Pancreas (tissue), 10 donors: ENCODE data around the gene RPS3. TPM values are rescaled to one million over a fixed set of nuclear protein-coding genes. Genes with fewer than 3 reads are reported as not detected.

Experiments
- ATAC-seq, 4 donors: fragments of 200-7000 bp; cut with Tn5 transposase; one replicate each; pipeline versions ENCODE4 v1.8.0 to v1.9.1; 2020; ENCODE audit warnings: mild to moderate bottlenecking in 4 of 4, moderate library complexity in 4 of 4
- DNase-seq, 6 donors: peaks; one replicate each; pipeline ENCODE4 v3.0.0-alpha.2; 2020
- FAIRE-seq: peaks from 2 replicates; lab custom pipeline; 2012; peaks lifted over from hg19 to GRCh38; lab: Jason Lieb, UNC
- H3K27ac ChIP-seq, 4 donors: fragments of 200-600 bp; sonication (generic); 1 replicate in 3 of 4; 2 replicates in 1 of 4; pipeline versions ENCODE4 v1.5.0 to v1.8.0; 2020
- H3K27me3 ChIP-seq, 4 donors: fragments of 200-600 bp; one replicate each; pipeline ENCODE4 v1.8.0; 2021
- H3K36me3 ChIP-seq, 3 donors: fragments of 200-600 bp; sonication (generic) in 1 of 3; one replicate each; pipeline versions ENCODE4 v1.5.0 to v1.8.0; 2020 to 2021
- H3K4me1 ChIP-seq, 3 donors: fragments of 200-600 bp; one replicate each; pipeline ENCODE4 v1.8.0; 2021
- H3K4me3 ChIP-seq, 4 donors: fragments of 200-600 bp; sonication (generic) in 2 of 4; one replicate each; pipeline versions ENCODE4 v1.5.0 to v1.8.0; 2020 to 2021
- H3K9me3 ChIP-seq, 4 donors: fragments of 200-600 bp; one replicate each; pipeline ENCODE4 v1.8.0; 2021
- WGBS, 2 donors: extraction: QIAGEN DNeasy Blood & Tissue Kit; methylation state at CpG; one replicate each; pipeline ENCODE4 v1.1.7; 2013; 5-methylcytosine and 5-hydroxymethylcytosine counted together
- intact Hi-C, 3 donors: fragments of 100-400 bp; cut with DNase I; formaldehyde crosslinking; loops; one replicate each; pipeline versions ENCODE4 v1.11.1 to v1.14.2; 2022
- polyA plus RNA-seq, 2 donors: library from polyadenylated mRNA; stranded (reverse); fragments of 200-250 nt; gene quantifications; one replicate each; pipeline ENCODE4 v1.2.3, GENCODE V29; 2013
- total RNA-seq, 6 donors: library from RNA; stranded (reverse); fragmentation: NEBNext Ultra II Directional in 4 of 6; extraction: Animal tissue kit (Norgen Biotek cat#: 25700) in 4 of 6; gene quantifications; one replicate each; pipeline versions ENCODE4 v1.2.1 to v1.2.4, GENCODE V29; 2021 to 2023
- TF ChIP-seq, protein P1 (sequence below), 4 donors: fragments of 200-600 bp; sonication (generic) in 3 of 4; IDR thresholded peaks; one replicate each; pipeline versions ENCODE4 v1.5.0 to v1.8.0; 2021; ENCODE audit warnings: antibody characterized with exemption in 4 of 4
- donor health status: healthy with polysubstance abuse.
- donor health status: DM: no; HTN: no; CAD: no; lungs with moderate emphysema.
- donor health status: DM: no; HTN: no; CAD: no.
- donor health status: control.
- donor health status: control.
- donor health status: Bipolar disorder and iron deficiency.
- donor health status: DM: yes; HTN: yes; CAD: no.
- donor health status: DM: no; HTN: no; CAD: no.
- donor health status: DM: no; HTN: no; CAD: no.
- donor health status: DM: yes; HTN: yes; CAD: no.

RPS3 gene
- total and polyA plus RNA-seq, 8 donors = 824 to 1,938 (median 1,393) TPM

DNA sequence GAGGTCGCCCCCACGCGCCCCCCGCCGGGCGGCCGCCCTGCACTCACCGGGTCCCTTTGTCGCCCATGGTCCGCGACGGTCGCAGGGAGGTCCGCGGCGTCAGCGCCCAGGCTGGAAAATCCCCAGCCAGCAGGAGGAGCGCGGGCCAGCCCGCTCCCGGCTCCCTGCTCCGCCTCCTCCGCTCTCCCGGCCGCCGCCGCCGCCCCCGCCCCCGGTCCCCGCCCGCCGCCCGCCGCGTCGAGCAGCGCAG lies 47.9 kb upstream of the RPS3 start, which contains the start of gene ARRB1:
Gene ARRB1, minus strand, starts transcription at position 121 of the 250 bp plus-strand sequence. Its CDS starts 54 bp downstream, at position 67.
- H3K4me1 ChIP-seq = peaks cover 13 to 33% (median 27%) of the 10 kb centered on the region in 3 donors
- FAIRE-seq = no peak
- intact Hi-C loops = loop anchor here in 1 of 3 donors (10.0 kb wide), 1 partner anchor 57 kb away; no protein-coding TSS in a partner anchor
- TF ChIP-seq, protein P1, sequence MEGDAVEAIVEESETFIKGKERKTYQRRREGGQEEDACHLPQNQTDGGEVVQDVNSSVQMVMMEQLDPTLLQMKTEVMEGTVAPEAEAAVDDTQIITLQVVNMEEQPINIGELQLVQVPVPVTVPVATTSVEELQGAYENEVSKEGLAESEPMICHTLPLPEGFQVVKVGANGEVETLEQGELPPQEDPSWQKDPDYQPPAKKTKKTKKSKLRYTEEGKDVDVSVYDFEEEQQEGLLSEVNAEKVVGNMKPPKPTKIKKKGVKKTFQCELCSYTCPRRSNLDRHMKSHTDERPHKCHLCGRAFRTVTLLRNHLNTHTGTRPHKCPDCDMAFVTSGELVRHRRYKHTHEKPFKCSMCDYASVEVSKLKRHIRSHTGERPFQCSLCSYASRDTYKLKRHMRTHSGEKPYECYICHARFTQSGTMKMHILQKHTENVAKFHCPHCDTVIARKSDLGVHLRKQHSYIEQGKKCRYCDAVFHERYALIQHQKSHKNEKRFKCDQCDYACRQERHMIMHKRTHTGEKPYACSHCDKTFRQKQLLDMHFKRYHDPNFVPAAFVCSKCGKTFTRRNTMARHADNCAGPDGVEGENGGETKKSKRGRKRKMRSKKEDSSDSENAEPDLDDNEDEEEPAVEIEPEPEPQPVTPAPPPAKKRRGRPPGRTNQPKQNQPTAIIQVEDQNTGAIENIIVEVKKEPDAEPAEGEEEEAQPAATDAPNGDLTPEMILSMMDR (IDR thresholded peaks at IDR 0.05) = no peak
- H3K27ac ChIP-seq = peak within 1 kb of the TSS; percentile 83 to 87 (median 85)
- no peaks in the 10 kb centered on the region for H3K36me3 ChIP-seq
- H3K27me3 ChIP-seq = no peaks in the 10 kb centered on the region
- H3K9me3 ChIP-seq = no peaks in the 10 kb centered on the region
- peak within 1 kb of the TSS; percentile 40 to 92 (median 80) for H3K4me3 ChIP-seq
- WGBS, 2 donors = 1 to 2% methylated on average over 10 to 38 of the region's 38 CpGs
- DNase-seq = peak in 1 of 6 donors; percentile 88
- peak; percentile 71 to 83 (median 76) for ATAC-seq

DNA sequence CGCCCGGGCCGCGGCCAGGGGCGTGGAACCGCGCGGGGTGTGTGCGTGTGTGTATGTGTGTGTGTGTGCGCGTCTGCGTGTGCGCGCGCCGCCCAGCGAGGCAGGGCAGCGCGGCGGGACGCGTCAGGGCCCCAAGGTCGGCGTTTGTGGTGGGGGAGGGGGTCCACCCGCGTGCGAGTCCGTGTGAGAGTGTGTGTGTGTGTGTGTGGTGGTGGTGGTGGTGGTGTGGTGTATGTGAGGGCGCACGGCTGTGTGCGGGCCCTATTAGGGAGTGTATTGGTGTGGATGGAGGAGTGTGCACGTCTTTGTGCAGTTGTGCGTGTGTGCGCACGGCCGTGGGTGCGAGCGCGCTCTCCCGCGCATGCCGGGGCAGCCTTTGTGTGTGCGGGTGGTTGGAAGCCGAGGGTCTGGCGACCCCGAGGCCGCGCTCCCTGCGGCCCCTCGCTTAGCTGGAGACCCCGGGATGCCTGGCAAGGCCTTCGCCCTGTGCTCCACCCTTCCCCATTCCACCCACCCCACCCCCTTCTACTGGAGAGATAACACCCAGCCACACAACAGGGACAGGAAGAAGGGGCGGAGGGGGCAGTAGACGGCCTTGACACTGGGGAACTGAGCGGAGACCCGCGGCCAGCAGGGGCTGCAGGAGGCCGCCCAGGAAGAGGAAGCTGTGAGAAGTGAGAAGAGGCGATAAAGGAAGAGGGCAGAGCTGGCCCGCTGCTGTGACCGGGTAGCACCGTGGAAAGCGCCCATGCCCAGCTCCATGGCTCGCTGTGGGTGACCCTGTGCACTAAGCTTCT lies 47.3 kb upstream of the RPS3 start:
- FAIRE-seq = no peak
- TF ChIP-seq, protein P1 (IDR thresholded peaks at IDR 0.05) = no peak
- peak overlapping the region; percentile 39 to 87 (median 85) for H3K27ac ChIP-seq
- WGBS, 2 donors = 1 to 2% methylated on average over 39 to 64 of the region's 64 CpGs
- DNase-seq = peak; percentile 67 to 86 (median 70)
- peaks cover 8 to 29% (median 23%) of the 10 kb centered on the region in 3 donors for H3K4me1 ChIP-seq
- peak; percentile 29 to 55 (median 52) for ATAC-seq
- H3K9me3 ChIP-seq = no peaks in the 10 kb centered on the region
- intact Hi-C loops = loop anchor here in 1 of 3 donors (10.0 kb wide), 1 partner anchor 57 kb away; no protein-coding TSS in a partner anchor
- H3K27me3 ChIP-seq = no peaks in the 10 kb centered on the region
- no peaks in the 10 kb centered on the region for H3K36me3 ChIP-seq
- peak overlapping the region; percentile 33 to 92 (median 80) for H3K4me3 ChIP-seq

GRCh38 chr11:75352588-75353206 lies 46.6 kb upstream of the RPS3 start:
- ATAC-seq (no peak), DNase-seq (no peak), FAIRE-seq (no peak)
- Histone ChIP-seq H3K27ac (peak overlapping the region in 3 of 4 donors; percentile 85 to 87 (median 85)), H3K4me3 (peak overlapping the region in 2 of 4 donors; percentile 85 to 92), H3K36me3 (no peaks in the 10 kb centered on the region), H3K9me3 (no peaks in the 10 kb centered on the region), H3K4me1 (peaks cover 3 to 23% (median 16%) of the 10 kb centered on the region in 3 donors), H3K27me3 (no peaks in the 10 kb centered on the region)
- intact Hi-C loops = loop anchor here in 1 of 3 donors (10.0 kb wide), 1 partner anchor 58 kb away; no protein-coding TSS in a partner anchor
- 32 to 36% methylated on average over 5 of the region's 5 CpGs for WGBS, 2 donors
- TF ChIP-seq, protein P1 (IDR thresholded peaks at IDR 0.05) = no peak

- ATAC-seq (no peak), FAIRE-seq (no peak), DNase-seq (no peak)
- H3K4me1 ChIP-seq = peaks cover 0 to 3% (median 0%) of the 10 kb centered on the region in 3 donors
- no peak overlapping the region for H3K4me3 ChIP-seq
- intact Hi-C loops = loop anchor here in 1 of 3 donors (10.0 kb wide), 1 partner anchor 60 kb away; no protein-coding TSS in a partner anchor
- H3K27me3 ChIP-seq = no peaks in the 10 kb centered on the region
- no peaks in the 10 kb centered on the region for H3K36me3 ChIP-seq
- WGBS, 2 donors = 85 to 86% methylated on average over 10 of the region's 10 CpGs
- TF ChIP-seq, protein P1 (IDR thresholded peaks at IDR 0.05) = no peak
- no peaks in the 10 kb centered on the region for H3K9me3 ChIP-seq
- H3K27ac ChIP-seq = no peak overlapping the region
These were observed 44.3 kb upstream of the RPS3 start for GRCh38 chr11:75355051-75355450.
